GM21825 (cell line): ENCODE results near the gene FOXP2.

Source experiments
- ATAC-seq: cut with Tn5 transposase; IDR thresholded peaks from one replicate; pipeline ENCODE4 v1.9.1; 2021; ENCODE audit warnings: mild to moderate bottlenecking, moderate library complexity; ENCODE audit not compliant: unreplicated experiment

Gene FOXP2

GRCh38 chr7:114650491-114650890 is 235.9 kb downstream of the FOXP2 start:
- ATAC-seq, result no peak

- ATAC-seq, result no peak
These were observed 237.4 kb downstream of the FOXP2 start for GRCh38 chr7:114652041-114652440.

DNA sequence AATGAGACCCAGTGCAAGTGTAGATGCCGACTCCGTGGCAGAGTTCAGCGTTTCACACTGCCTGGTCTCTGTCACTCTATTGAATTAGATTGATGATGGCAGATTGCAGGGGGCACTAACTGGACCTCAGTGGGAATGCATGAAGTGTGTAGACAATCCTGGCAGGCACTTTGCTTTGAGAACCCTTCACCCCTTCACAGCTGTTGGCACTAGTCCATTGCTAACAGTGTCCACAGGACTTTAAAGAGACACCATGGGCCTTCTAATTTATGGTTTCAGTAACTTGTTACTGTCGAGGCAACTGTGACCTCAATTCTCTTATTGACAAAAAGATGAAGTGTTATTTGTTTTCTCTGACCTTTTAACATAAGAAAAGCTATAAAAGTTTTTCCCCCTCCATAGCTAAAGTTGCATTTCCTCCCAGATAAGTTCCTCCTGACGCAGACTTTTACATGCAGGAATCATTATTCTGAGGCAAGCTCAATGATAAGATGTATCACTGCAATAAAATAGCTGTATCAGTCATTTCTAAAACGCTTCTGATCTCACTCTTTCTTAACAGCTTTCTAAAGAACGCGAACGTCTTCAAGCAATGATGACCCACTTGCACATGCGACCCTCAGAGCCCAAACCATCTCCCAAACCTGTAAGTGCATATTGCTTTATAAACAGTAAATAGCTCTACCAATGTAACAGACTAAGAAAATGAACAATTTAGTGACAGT is 238.9 kb downstream of the FOXP2 start:
- no peak for ATAC-seq

GRCh38 chr7:114656466-114656865 is 241.9 kb downstream of the FOXP2 start:
- no peak for ATAC-seq

GRCh38 chr7:114657279-114657678 is 242.7 kb downstream of the FOXP2 start:
- ATAC-seq, result no peak

GRCh38 chr7:114658216-114658615 is 243.6 kb downstream of the FOXP2 start:
- ATAC-seq, result no peak

- ATAC-seq, result no peak
These were observed 245.0 kb downstream of the FOXP2 start for GRCh38 chr7:114659409-114660125.

GRCh38 chr7:114660126-114660486 is 245.5 kb downstream of the FOXP2 start:
- ATAC-seq, result no peak

DNA sequence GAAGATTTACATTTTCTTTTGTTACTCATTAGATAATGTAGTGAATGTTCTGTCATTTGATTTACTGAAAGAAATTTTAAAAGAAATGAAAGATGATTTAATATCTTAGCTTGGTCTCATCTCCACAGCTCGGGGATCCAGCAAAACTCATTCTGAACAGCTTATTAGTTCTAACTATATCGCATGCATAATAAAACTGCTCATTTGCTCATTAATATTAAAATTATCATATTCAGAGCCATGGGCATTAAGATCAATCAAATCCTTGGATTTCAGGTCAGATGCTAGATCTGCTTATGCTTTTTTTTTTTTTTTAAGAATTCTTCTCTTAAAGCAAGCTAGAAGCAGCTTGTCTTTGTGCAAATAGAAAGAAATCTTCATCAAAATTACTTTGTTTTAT is 246.1 kb downstream of the FOXP2 start:
- ATAC-seq, result no peak

- ATAC-seq, result no peak
These were observed 247.5 kb downstream of the FOXP2 start for GRCh38 chr7:114662002-114662677.

- no peak for ATAC-seq
These were observed 248.9 kb downstream of the FOXP2 start for GRCh38 chr7:114663502-114663901.

DNA sequence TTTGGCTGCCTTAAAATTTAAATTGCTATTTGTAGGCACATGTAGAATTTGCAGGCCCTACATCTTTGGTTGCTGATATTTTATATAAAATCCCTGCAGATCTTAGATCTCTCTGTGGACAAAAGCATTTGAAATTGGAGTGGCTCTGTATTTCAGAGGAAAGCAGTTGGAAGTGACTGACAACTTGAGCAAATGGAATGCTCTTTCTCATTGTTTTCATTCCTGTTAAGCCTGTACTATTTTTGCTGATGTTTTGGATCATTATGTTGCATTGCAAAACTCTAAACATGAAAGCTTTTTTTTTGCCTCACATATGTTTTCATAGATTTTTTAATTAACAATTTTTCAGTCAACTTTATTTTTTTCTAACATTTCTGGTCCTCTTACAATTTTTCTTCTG is 256.1 kb downstream of the FOXP2 start:
- ATAC-seq, result no peak

DNA sequence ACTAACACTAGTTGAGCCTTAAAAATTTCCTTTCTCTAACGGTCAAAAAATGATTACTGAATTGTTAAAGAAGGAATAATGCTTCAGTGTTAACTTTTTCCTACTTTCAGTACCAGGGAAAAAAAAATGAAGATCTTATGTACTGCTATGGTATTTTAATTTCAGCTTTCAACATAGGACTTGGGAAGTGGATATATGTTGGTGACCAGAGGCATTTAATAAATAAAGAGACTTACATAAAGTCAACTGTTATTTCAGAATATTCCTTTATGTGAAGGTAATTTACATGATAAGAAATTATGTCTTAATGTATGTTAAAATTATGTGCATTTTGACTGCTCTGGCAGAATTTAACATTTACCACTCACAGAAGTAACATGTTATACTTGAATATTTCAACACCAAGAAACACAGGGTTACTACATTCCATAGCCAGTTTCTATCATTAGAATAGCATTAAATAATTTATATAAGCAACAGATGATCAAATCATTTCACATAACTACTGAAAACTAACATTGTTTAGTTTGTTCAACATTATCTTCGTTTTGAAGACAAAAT is 257.0 kb downstream of the FOXP2 start:
- no peak for ATAC-seq

DNA sequence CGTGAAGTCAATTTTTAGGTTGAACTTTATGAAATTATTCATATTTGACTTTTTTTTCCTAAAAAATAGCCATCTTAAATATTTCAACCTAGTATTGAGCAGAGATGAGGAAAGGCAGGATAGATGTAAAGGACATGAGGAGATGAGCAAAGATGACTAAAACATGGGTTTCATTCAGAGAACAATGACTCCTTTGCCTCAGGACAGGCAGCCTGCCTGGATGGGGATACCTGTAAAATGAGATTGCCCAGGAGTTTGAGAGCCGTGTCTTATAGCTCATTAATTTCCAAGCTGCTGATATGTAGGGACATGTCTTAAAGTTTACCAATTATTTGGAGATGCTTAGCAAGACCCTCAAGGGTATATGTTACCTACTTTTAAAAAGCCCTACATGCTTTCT is 263.5 kb downstream of the FOXP2 start:
- no peak for ATAC-seq

DNA sequence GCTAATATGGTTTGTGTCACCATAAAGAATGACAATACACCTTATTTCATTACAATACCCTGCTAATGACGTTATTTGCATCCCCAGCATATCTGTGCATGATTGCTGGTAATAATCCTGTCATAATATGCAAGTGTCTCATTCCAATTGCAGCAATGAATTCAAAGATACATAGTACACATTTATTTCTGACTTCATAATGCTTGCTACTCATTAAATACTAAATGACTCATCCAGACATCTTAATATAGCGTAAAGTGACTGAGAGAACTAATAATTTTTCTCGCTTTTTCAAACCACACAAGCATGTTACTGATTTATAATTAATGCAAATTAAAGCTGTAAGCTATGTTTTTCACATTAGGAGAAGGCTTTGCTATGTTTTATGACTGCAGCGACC is 272.6 kb downstream of the FOXP2 start:
- no peak for ATAC-seq

- no peak for ATAC-seq
These were observed 273.9 kb downstream of the FOXP2 start for GRCh38 chr7:114688443-114689055.

- no peak for ATAC-seq
These were observed 274.8 kb downstream of the FOXP2 start for GRCh38 chr7:114689406-114689805.

- no peak for ATAC-seq
These were observed 277.0 kb downstream of the FOXP2 start for GRCh38 chr7:114691605-114692004.

DNA sequence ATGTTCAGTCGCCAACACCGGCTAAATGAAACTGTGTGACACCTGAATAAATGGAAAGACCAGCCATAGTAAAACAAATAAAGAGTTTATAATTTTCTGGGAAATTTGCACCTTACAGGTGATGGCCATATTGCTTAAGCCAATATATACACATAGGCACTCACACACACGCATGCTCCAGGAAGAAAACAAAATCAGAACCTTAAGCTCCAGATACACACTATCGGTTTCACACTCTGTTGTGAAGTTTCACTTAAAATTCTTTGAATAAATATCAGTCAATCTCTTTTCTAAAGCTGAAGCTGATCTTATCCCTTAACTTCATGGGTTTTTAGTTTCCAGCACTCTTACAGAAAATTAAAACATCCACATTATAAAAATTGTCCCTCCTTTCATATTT is 280.6 kb downstream of the FOXP2 start:
- ATAC-seq, result no peak

GRCh38 chr7:114700247-114700928 is 285.8 kb downstream of the FOXP2 start:
- no peak for ATAC-seq

DNA sequence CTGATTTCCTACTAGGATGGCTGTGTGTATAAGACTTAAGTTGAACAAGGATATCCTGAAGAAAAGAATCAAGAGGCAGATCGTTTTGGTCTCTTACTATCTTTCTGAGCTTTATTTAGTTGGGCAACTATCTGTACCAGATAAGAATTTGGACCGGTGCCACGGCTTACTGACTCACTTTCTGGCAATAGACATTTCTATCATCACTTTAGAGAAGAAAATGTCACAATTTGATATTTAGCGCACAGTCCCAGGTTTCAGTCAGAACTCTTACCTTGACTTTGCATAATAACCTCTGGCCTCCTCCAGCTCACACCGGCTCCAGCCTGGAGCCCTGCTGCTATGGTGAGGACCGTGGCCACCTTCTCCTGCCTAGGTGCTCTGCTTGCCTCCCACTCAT is 289.1 kb downstream of the FOXP2 start:
- no peak for ATAC-seq
